Duodenal mucosa (tissue), 2 donors: ENCODE measurements around the gene PHRF1.

Source experiments
- H3K27ac ChIP-seq: one replicate; pipeline ENCODE4 v1.7.0; 2013; ENCODE audit warnings: low read depth, low read length
- H3K27me3 ChIP-seq, 2 donors: one replicate each; pipeline ENCODE4 v1.7.0; 2013; ENCODE audit warnings: low read length in 2 of 2, control low read depth in 1 of 2; ENCODE audit not compliant: insufficient read depth in 2 of 2, control insufficient read depth in 1 of 2
- H3K36me3 ChIP-seq, 2 donors: one replicate each; pipeline ENCODE4 v1.7.0; 2013; ENCODE audit warnings: low read length in 2 of 2, control low read depth in 1 of 2; ENCODE audit not compliant: insufficient read depth in 2 of 2, control insufficient read depth in 1 of 2
- H3K4me1 ChIP-seq, 2 donors: one replicate each; pipeline ENCODE4 v1.7.0; 2013; ENCODE audit warnings: low read length in 2 of 2, control low read depth in 1 of 2; ENCODE audit not compliant: insufficient read depth in 2 of 2, control insufficient read depth in 1 of 2
- H3K4me3 ChIP-seq, 2 donors: one replicate each; pipeline ENCODE4 v1.7.0; 2013; ENCODE audit warnings: low read length in 2 of 2, low read depth in 1 of 2
- H3K9ac ChIP-seq, 2 donors: one replicate each; pipeline ENCODE4 v1.7.0; 2013; ENCODE audit warnings: low read length in 2 of 2, low read depth in 1 of 2
- H3K9me3 ChIP-seq, 2 donors: one replicate each; pipeline ENCODE4 v1.7.0; 2013; ENCODE audit warnings: low read length in 2 of 2, control low read depth in 1 of 2; ENCODE audit not compliant: control insufficient read depth in 1 of 2

The PHRF1 gene

GRCh38 chr11:621838-622237 is 45.6 kb downstream of the PHRF1 start:
- peaks cover 10 to 15% of the 10 kb centered on the region in 2 donors for H3K4me1 ChIP-seq
- H3K27ac ChIP-seq: no peak overlapping the region
- no peak overlapping the region for H3K4me3 ChIP-seq
- H3K9me3 ChIP-seq: no peaks in the 10 kb centered on the region
- no peaks in the 10 kb centered on the region for H3K27me3 ChIP-seq
- H3K9ac ChIP-seq: no peak overlapping the region
- peaks cover 6 to 25% of the 10 kb centered on the region in 2 donors for H3K36me3 ChIP-seq

- H3K4me1 ChIP-seq: peaks cover 10 to 17% of the 10 kb centered on the region in 2 donors
- H3K4me3 ChIP-seq: peak overlapping the region; percentile 74 to 77
- H3K27ac ChIP-seq: peak overlapping the region; percentile 20
- H3K9ac ChIP-seq: peak overlapping the region in 1 of 2 donors; percentile 15
- peaks cover 6 to 21% of the 10 kb centered on the region in 2 donors for H3K36me3 ChIP-seq
- H3K27me3 ChIP-seq: no peaks in the 10 kb centered on the region
- H3K9me3 ChIP-seq: no peaks in the 10 kb centered on the region
Measured at GRCh38 chr11:623349-623869, 47.1 kb downstream of the PHRF1 start.

- H3K36me3 ChIP-seq: peaks cover 6 to 16% of the 10 kb centered on the region in 2 donors
- H3K27me3 ChIP-seq: no peaks in the 10 kb centered on the region
- H3K9ac ChIP-seq: peak overlapping the region; percentile 66 to 85
- peak overlapping the region; percentile 92 for H3K27ac ChIP-seq
- H3K4me3 ChIP-seq: peak overlapping the region; percentile 74 to 77
- H3K4me1 ChIP-seq: peaks cover 10 to 19% of the 10 kb centered on the region in 2 donors
- no peaks in the 10 kb centered on the region for H3K9me3 ChIP-seq
Measured at GRCh38 chr11:623999-624704, 47.9 kb downstream of the PHRF1 start.

GRCh38 chr11:624705-625635 is 48.7 kb downstream of the PHRF1 start, which contains the start of gene CDHR5:
Gene CDHR5, minus strand, starts transcription at chr11:624955. Its CDS starts 53 bp downstream, at chr11:624902.
- H3K27ac ChIP-seq: peak within 1 kb of the TSS; percentile 92
- H3K4me3 ChIP-seq: peak within 1 kb of the TSS; percentile 74 to 77
- H3K4me1 ChIP-seq: peaks cover 10 to 19% of the 10 kb centered on the region in 2 donors
- peak within 1 kb of the TSS; percentile 66 to 85 for H3K9ac ChIP-seq
- H3K27me3 ChIP-seq: no peaks in the 10 kb centered on the region
- H3K9me3 ChIP-seq: no peaks in the 10 kb centered on the region
- H3K36me3 ChIP-seq: peaks cover 6 to 11% of the 10 kb centered on the region in 2 donors

- no peaks in the 10 kb centered on the region for H3K27me3 ChIP-seq
- peak overlapping the region; percentile 74 to 77 for H3K4me3 ChIP-seq
- H3K4me1 ChIP-seq: peaks cover 10 to 19% of the 10 kb centered on the region in 2 donors
- peak overlapping the region; percentile 38 to 70 for H3K9ac ChIP-seq
- peak overlapping the region; percentile 92 for H3K27ac ChIP-seq
- H3K36me3 ChIP-seq: peaks cover 0 to 8% of the 10 kb centered on the region in 2 donors
- no peaks in the 10 kb centered on the region for H3K9me3 ChIP-seq
Measured at GRCh38 chr11:625636-626268, 49.5 kb downstream of the PHRF1 start.

GRCh38 chr11:626475-627307 is 50.4 kb downstream of the PHRF1 start, which contains the start of gene SCT:
Gene SCT, minus strand, starts transcription at chr11:627181. Its CDS starts 38 bp downstream, at chr11:627143.
- Histone ChIP-seq H3K4me1 (peaks cover 10 to 12% of the 10 kb centered on the region in 2 donors), H3K9ac (no peak within 1 kb of the TSS), H3K36me3 (peaks cover 0 to under 1% of the 10 kb centered on the region in 2 donors), H3K27me3 (no peaks in the 10 kb centered on the region), H3K9me3 (no peaks in the 10 kb centered on the region), H3K4me3 (peak within 1 kb of the TSS; percentile 28 to 74), H3K27ac (no peak within 1 kb of the TSS)

GRCh38 chr11:627308-627576 is 51.0 kb downstream of the PHRF1 start:
- Histone ChIP-seq H3K27ac (no peak overlapping the region), H3K9me3 (no peaks in the 10 kb centered on the region), H3K36me3 (no peaks in the 10 kb centered on the region), H3K4me3 (no peak overlapping the region), H3K9ac (no peak overlapping the region), H3K4me1 (peaks cover 10 to 12% of the 10 kb centered on the region in 2 donors), H3K27me3 (no peaks in the 10 kb centered on the region)

GRCh38 chr11:628056-628455 is 51.8 kb downstream of the PHRF1 start:
- Histone ChIP-seq H3K27me3 (no peaks in the 10 kb centered on the region), H3K4me3 (no peak overlapping the region), H3K9ac (no peak overlapping the region), H3K9me3 (no peaks in the 10 kb centered on the region), H3K4me1 (peaks cover 10 to 12% of the 10 kb centered on the region in 2 donors), H3K27ac (no peak overlapping the region), H3K36me3 (no peaks in the 10 kb centered on the region)

GRCh38 chr11:629237-629583 is 52.9 kb downstream of the PHRF1 start:
- no peaks in the 10 kb centered on the region for H3K9me3 ChIP-seq
- H3K27ac ChIP-seq: no peak overlapping the region
- H3K4me1 ChIP-seq: peaks cover 8 to 10% of the 10 kb centered on the region in 2 donors
- no peaks in the 10 kb centered on the region for H3K27me3 ChIP-seq
- no peak overlapping the region for H3K4me3 ChIP-seq
- no peak overlapping the region for H3K9ac ChIP-seq
- H3K36me3 ChIP-seq: no peaks in the 10 kb centered on the region
